ENCODE measurements around the gene ATP6AP1.

- TF ChIP-seq, protein P1, sequence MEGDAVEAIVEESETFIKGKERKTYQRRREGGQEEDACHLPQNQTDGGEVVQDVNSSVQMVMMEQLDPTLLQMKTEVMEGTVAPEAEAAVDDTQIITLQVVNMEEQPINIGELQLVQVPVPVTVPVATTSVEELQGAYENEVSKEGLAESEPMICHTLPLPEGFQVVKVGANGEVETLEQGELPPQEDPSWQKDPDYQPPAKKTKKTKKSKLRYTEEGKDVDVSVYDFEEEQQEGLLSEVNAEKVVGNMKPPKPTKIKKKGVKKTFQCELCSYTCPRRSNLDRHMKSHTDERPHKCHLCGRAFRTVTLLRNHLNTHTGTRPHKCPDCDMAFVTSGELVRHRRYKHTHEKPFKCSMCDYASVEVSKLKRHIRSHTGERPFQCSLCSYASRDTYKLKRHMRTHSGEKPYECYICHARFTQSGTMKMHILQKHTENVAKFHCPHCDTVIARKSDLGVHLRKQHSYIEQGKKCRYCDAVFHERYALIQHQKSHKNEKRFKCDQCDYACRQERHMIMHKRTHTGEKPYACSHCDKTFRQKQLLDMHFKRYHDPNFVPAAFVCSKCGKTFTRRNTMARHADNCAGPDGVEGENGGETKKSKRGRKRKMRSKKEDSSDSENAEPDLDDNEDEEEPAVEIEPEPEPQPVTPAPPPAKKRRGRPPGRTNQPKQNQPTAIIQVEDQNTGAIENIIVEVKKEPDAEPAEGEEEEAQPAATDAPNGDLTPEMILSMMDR (tag by site-specific recombination; IDR thresholded peaks at IDR 0.05) = no peak
- TF ChIP-seq ZNF530 (tag by site-specific recombination; IDR thresholded peaks at IDR 0.05; ENCODE audit: low read depth) (no peak), ZNF121 (tag by site-specific recombination; IDR thresholded peaks at IDR 0.05) (no peak), ZEB2 (tag by site-specific recombination; IDR thresholded peaks at IDR 0.05) (no peak), ZNF26 (tag by site-specific recombination; IDR thresholded peaks at IDR 0.05) (no peak), SP2 (tag by site-specific recombination; IDR thresholded peaks at IDR 0.05) (peak; percentile 75), ZNF140 (tag by site-specific recombination; IDR thresholded peaks at IDR 0.05) (no peak), ZSCAN30 (tag by site-specific recombination; IDR thresholded peaks at IDR 0.05) (no peak), ZNF830 (tag by site-specific recombination; IDR thresholded peaks at IDR 0.05; ENCODE audit: low read depth) (no peak), BCL11B (tag by site-specific recombination; IDR thresholded peaks at IDR 0.05; ENCODE audit: low read depth) (no peak), ZNF777 (tag by site-specific recombination; IDR thresholded peaks at IDR 0.05; ENCODE audit: borderline replicate concordance) (0 out of 2 replicates have a peak, but pooled peaks have one; percentile 34), ZNF274 (IDR thresholded peaks at IDR 0.05; ENCODE audit: low read length) (no peak), ZNF274 (tag by site-specific recombination; IDR thresholded peaks at IDR 0.05; ENCODE audit: borderline replicate concordance) (no peak)
- TF ChIP-seq, protein P2, sequence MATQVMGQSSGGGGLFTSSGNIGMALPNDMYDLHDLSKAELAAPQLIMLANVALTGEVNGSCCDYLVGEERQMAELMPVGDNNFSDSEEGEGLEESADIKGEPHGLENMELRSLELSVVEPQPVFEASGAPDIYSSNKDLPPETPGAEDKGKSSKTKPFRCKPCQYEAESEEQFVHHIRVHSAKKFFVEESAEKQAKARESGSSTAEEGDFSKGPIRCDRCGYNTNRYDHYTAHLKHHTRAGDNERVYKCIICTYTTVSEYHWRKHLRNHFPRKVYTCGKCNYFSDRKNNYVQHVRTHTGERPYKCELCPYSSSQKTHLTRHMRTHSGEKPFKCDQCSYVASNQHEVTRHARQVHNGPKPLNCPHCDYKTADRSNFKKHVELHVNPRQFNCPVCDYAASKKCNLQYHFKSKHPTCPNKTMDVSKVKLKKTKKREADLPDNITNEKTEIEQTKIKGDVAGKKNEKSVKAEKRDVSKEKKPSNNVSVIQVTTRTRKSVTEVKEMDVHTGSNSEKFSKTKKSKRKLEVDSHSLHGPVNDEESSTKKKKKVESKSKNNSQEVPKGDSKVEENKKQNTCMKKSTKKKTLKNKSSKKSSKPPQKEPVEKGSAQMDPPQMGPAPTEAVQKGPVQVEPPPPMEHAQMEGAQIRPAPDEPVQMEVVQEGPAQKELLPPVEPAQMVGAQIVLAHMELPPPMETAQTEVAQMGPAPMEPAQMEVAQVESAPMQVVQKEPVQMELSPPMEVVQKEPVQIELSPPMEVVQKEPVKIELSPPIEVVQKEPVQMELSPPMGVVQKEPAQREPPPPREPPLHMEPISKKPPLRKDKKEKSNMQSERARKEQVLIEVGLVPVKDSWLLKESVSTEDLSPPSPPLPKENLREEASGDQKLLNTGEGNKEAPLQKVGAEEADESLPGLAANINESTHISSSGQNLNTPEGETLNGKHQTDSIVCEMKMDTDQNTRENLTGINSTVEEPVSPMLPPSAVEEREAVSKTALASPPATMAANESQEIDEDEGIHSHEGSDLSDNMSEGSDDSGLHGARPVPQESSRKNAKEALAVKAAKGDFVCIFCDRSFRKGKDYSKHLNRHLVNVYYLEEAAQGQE (tag by site-specific recombination; IDR thresholded peaks at IDR 0.05) = no peak
Observed at GRCh38 chrX:154396973-154397887, 31.2 kb upstream of the ATP6AP1 start.
